Smooth muscle cell (in vitro differentiated cells): ENCODE measurements around the gene TMEM170B. TPM values are rescaled to one million over a fixed set of nuclear protein-coding genes. Genes with fewer than 3 reads are reported as not detected.

Source experiments
- DNase-seq: peaks from one replicate; lab custom pipeline; 2025; ENCODE audit not compliant: unreplicated experiment; lab: John Stamatoyannopoulos, UW
- H2AFZ ChIP-seq: fragments of 200-600 bp; sonication (generic); 2 replicates; pipeline ENCODE4 v1.6.0; 2016; ENCODE audit warnings: antibody characterized with exemption, low read depth, mild to moderate bottlenecking
- H3F3A ChIP-seq: fragments of 200-600 bp; sonication (generic); 2 replicates; pipeline ENCODE4 v1.6.0; 2017; ENCODE audit warnings: antibody characterized with exemption, low read depth
- H3K27ac ChIP-seq: fragments of 200-600 bp; sonication (generic); 2 replicates; pipeline ENCODE4 v1.5.1; 2016; ENCODE audit warnings: low read depth, mild to moderate bottlenecking
- H3K27me3 ChIP-seq: fragments of 200-600 bp; sonication (generic); 2 replicates; pipeline ENCODE4 v1.6.1; 2016; ENCODE audit warnings: low read depth, mild to moderate bottlenecking
- H3K36me3 ChIP-seq: fragments of 200-600 bp; sonication (generic); 2 replicates; pipeline ENCODE4 v1.5.1; 2016; ENCODE audit warnings: low read depth
- H3K4me1 ChIP-seq: fragments of 200-600 bp; sonication (generic); 2 replicates; pipeline ENCODE4 v1.5.1; 2016; ENCODE audit warnings: low read depth
- H3K4me2 ChIP-seq: fragments of 200-600 bp; sonication (generic); 2 replicates; pipeline ENCODE4 v1.6.0; 2016; ENCODE audit warnings: mild to moderate bottlenecking
- H3K4me3 ChIP-seq: fragments of 200-600 bp; sonication (generic); 2 replicates; pipeline ENCODE4 v1.5.1; 2016; ENCODE audit warnings: mild to moderate bottlenecking
- H3K79me2 ChIP-seq: fragments of 200-600 bp; sonication (generic); 2 replicates; pipeline ENCODE4 v1.6.0; 2016; ENCODE audit warnings: low read depth, mild to moderate bottlenecking
- H3K9ac ChIP-seq: fragments of 200-600 bp; sonication (generic); 2 replicates; pipeline ENCODE4 v1.6.0; 2016; ENCODE audit warnings: low read depth
- H3K9me3 ChIP-seq: fragments of 200-600 bp; sonication (generic); replicated peaks from 2 replicates; pipeline ENCODE4 v1.5.1; 2016; ENCODE audit warnings: low read depth
- H4K20me1 ChIP-seq: fragments of 200-600 bp; sonication (generic); 2 replicates; pipeline ENCODE4 v1.6.0; 2016; ENCODE audit warnings: low read depth
- WGBS: methylation state at CpG from one replicate; pipeline ENCODE4 v1.1.7; 2016; ENCODE audit warnings: low lambda C conversion rate; 5-methylcytosine and 5-hydroxymethylcytosine counted together
- polyA plus RNA-seq: library from polyadenylated mRNA; unstranded; fragments of >200 nt; fragmentation: Nextera tagmentation; extraction: Ambion mirVana; gene quantifications from 2 replicates; pipeline ENCODE4 v1.2.1, GENCODE V29; 2016
- total RNA-seq: library from RNA; depleted of rRNA; stranded (reverse); fragments of >200 nt; gene quantifications from 2 replicates; pipeline ENCODE4 v1.2.3, GENCODE V29; 2014
- TF ChIP-seq, protein P1 (sequence below): fragments of 200-600 bp; sonication (generic); IDR thresholded peaks from 2 replicates; pipeline ENCODE4 v1.5.1; 2017; ENCODE audit warnings: borderline replicate concordance, mild to moderate bottlenecking, antibody characterized with exemption; ENCODE audit not compliant: insufficient read depth, poor library complexity, severe bottlenecking

The TMEM170B gene
- total and polyA plus RNA-seq, 2 experiments from 2014 or later = 0.50 to 0.81 TPM

- Histone ChIP-seq H3K4me1 (no peaks in the 10 kb centered on the region), H3F3A (no peaks in the 10 kb centered on the region), H3K36me3 (no peaks in the 10 kb centered on the region), H3K79me2 (no peaks in the 10 kb centered on the region), H3K4me3 (no peak overlapping the region), H3K4me2 (no peak overlapping the region), H2AFZ (no peak overlapping the region), H3K9ac (no peak overlapping the region), H3K27me3 (no peaks in the 10 kb centered on the region), H4K20me1 (no peaks in the 10 kb centered on the region), H3K9me3 (no peaks in the 10 kb centered on the region), H3K27ac (no peak overlapping the region)
- 88% methylated on average over 8 of the region's 8 CpGs for WGBS
- TF ChIP-seq, protein P1, sequence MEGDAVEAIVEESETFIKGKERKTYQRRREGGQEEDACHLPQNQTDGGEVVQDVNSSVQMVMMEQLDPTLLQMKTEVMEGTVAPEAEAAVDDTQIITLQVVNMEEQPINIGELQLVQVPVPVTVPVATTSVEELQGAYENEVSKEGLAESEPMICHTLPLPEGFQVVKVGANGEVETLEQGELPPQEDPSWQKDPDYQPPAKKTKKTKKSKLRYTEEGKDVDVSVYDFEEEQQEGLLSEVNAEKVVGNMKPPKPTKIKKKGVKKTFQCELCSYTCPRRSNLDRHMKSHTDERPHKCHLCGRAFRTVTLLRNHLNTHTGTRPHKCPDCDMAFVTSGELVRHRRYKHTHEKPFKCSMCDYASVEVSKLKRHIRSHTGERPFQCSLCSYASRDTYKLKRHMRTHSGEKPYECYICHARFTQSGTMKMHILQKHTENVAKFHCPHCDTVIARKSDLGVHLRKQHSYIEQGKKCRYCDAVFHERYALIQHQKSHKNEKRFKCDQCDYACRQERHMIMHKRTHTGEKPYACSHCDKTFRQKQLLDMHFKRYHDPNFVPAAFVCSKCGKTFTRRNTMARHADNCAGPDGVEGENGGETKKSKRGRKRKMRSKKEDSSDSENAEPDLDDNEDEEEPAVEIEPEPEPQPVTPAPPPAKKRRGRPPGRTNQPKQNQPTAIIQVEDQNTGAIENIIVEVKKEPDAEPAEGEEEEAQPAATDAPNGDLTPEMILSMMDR = no peak
- DNase-seq = no peak
Measured at GRCh38 chr6:11596640-11597237, 59.2 kb downstream of the TMEM170B start.

DNA sequence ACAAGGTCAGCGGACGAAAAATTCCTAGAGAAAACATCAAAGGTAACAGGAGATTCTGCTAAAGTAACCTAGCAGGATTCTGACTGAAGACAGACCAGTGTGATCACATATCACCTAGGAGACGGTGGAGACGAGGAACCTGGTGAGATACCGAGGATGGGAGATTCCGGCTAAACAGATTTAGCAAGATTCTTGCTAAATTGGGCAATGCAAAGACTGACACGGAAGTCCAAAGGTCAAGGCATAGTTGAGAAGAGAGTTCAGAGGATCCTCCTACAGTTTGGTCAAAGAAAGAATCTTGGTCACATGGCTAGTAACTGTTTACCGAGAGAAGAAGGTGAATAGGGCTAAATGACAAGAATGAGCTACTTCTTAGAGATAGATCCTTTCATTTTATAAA, 61.1 kb downstream of the TMEM170B start:
- H3K4me2 ChIP-seq = no peak overlapping the region
- no peaks in the 10 kb centered on the region for H3K36me3 ChIP-seq
- no peaks in the 10 kb centered on the region for H3F3A ChIP-seq
- TF ChIP-seq, protein P1 = no peak
- peak overlapping the region; percentile 57 for H3K27ac ChIP-seq
- H2AFZ ChIP-seq = no peak overlapping the region
- H3K79me2 ChIP-seq = no peaks in the 10 kb centered on the region
- H3K27me3 ChIP-seq = no peaks in the 10 kb centered on the region
- H3K4me3 ChIP-seq = no peak overlapping the region
- no peak for DNase-seq
- WGBS = 63% methylated on average over 8 of the region's 8 CpGs
- H3K9me3 ChIP-seq = no peaks in the 10 kb centered on the region
- no peak overlapping the region for H3K9ac ChIP-seq
- H3K4me1 ChIP-seq = no peaks in the 10 kb centered on the region
- H4K20me1 ChIP-seq = no peaks in the 10 kb centered on the region

DNA sequence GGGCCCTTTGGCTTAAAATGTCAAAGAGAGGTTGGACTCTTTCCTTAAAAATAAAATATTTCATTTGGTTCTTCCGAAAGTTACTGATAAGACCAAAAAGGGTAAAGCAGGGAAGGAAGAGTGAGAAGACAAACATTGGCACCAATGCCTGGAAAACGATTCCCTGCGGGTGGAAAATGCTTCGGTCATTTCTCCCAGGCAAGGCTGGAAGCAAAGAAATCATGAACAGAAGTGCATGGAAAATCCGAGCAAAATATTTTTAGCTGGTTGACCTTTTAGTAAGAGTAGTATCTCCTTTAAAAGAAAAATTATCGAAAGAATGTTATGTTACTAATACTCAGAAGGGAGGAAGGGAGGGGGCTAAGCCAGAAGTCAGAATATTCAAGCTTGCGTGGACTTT, 62.7 kb downstream of the TMEM170B start:
- Histone ChIP-seq H3K9ac (no peak overlapping the region), H3F3A (no peaks in the 10 kb centered on the region), H3K4me3 (no peak overlapping the region), H3K27ac (no peak overlapping the region), H3K79me2 (no peaks in the 10 kb centered on the region), H3K4me2 (no peak overlapping the region), H3K27me3 (no peaks in the 10 kb centered on the region), H3K36me3 (no peaks in the 10 kb centered on the region), H4K20me1 (no peaks in the 10 kb centered on the region), H3K9me3 (no peaks in the 10 kb centered on the region), H2AFZ (no peak overlapping the region), H3K4me1 (peaks cover 2% of the 10 kb centered on the region)
- TF ChIP-seq, protein P1 = no peak
- 95% methylated on average over 7 of the region's 7 CpGs for WGBS
- DNase-seq = no peak
